Endothelial cell (in vitro differentiated cells): Measurements from ENCODE around the gene STIM2. TPM values are rescaled to one million over a fixed set of nuclear protein-coding genes. Genes with fewer than 3 reads are reported as not detected.

Source experiments
- DNase-seq: peaks from one replicate; pipeline ENCODE4 v3.0.0; 2021; ENCODE audit warnings: low spot score
- H3K27ac Mint-ChIP-seq: one replicate; pipeline ENCODE4 v1.8.0; 2021; ENCODE audit warnings: mixed read lengths, inconsistent platforms; ENCODE audit not compliant: unreplicated experiment
- H3K27me3 Mint-ChIP-seq: one replicate; pipeline ENCODE4 v1.8.0; 2021; ENCODE audit warnings: mild to moderate bottlenecking, moderate library complexity, mixed read lengths, inconsistent platforms; ENCODE audit not compliant: unreplicated experiment
- H3K36me3 Mint-ChIP-seq: one replicate; pipeline ENCODE4 v1.8.0; 2021; ENCODE audit warnings: mild to moderate bottlenecking, low read depth, mixed read lengths, inconsistent platforms; ENCODE audit not compliant: unreplicated experiment
- H3K4me1 Mint-ChIP-seq: one replicate; pipeline ENCODE4 v1.8.0; 2021; ENCODE audit warnings: mild to moderate bottlenecking, mixed read lengths, inconsistent platforms; ENCODE audit not compliant: unreplicated experiment
- H3K4me3 Mint-ChIP-seq: one replicate; pipeline ENCODE4 v1.8.0; 2021; ENCODE audit warnings: mild to moderate bottlenecking, mixed read lengths, inconsistent platforms; ENCODE audit not compliant: unreplicated experiment
- H3K9me3 Mint-ChIP-seq: one replicate; pipeline ENCODE4 v1.8.0; 2021; ENCODE audit warnings: mixed read lengths, inconsistent platforms; ENCODE audit not compliant: unreplicated experiment
- CTCF ChIP-seq: fragments of 200-600 bp; sonication (generic); IDR thresholded peaks from one replicate; pipeline ENCODE4 v1.5.0; 2021; ENCODE audit warnings: antibody characterized with exemption; ENCODE audit not compliant: unreplicated experiment
- total RNA-seq: library from RNA; stranded (reverse); fragmentation: NEBNext Ultra II Directional; extraction: Animal tissue kit (Norgen Biotek cat#: 25700); gene quantifications from one replicate; pipeline ENCODE4 v1.2.1, GENCODE V29; 2021; ENCODE audit not compliant: unreplicated experiment

The STIM2 gene
- total RNA-seq, 1 donor from 2014 or later, result 65.7 TPM

GRCh38 chr4:27005501-27005900 lies 144.9 kb downstream of the STIM2 start:
- no peak for TF ChIP-seq CTCF
- Mint-ChIP-seq H3K4me3 (no peak overlapping the region), H3K27me3 (peaks cover 2% of the 10 kb centered on the region), H3K27ac (no peak overlapping the region), H3K9me3 (no peaks in the 10 kb centered on the region), H3K36me3 (peaks cover 13% of the 10 kb centered on the region), H3K4me1 (no peaks in the 10 kb centered on the region)
- no peak for DNase-seq

GRCh38 chr4:27005905-27006590 lies 145.4 kb downstream of the STIM2 start:
- H3K27me3 Mint-ChIP-seq, result peaks cover 2% of the 10 kb centered on the region
- H3K4me3 Mint-ChIP-seq, result no peak overlapping the region
- no peak for DNase-seq

DNA sequence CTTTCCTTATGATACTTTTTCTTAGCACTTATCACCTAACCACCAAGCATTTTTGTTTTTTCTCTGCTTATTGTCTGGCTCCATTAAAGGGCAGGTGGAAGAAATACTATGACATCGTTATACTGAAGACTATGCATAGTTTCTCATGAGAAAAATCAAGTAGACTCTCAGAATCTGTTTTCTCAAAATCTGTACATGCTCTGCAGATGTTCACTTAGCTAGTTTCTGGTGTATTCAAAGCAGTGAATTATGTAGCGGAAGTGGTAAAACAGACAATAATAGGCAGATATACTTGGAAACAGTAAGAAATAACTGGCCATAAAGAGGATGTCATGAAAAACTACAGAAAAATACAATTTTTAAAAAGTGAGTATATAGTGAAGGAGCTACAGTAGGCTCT lies 146.0 kb downstream of the STIM2 start:
- no peak overlapping the region for H3K4me3 Mint-ChIP-seq
- H3K27me3 Mint-ChIP-seq, result peaks cover 2% of the 10 kb centered on the region
- peaks cover 13% of the 10 kb centered on the region for H3K36me3 Mint-ChIP-seq
- no peaks in the 10 kb centered on the region for H3K9me3 Mint-ChIP-seq
- no peak overlapping the region for H3K27ac Mint-ChIP-seq
- no peak for TF ChIP-seq CTCF
- DNase-seq, result no peak
- H3K4me1 Mint-ChIP-seq, result peaks cover under 1% of the 10 kb centered on the region

More at GRCh38 chr4:27005905-27006590, 145.4 kb downstream of the STIM2 start:
- no peaks in the 10 kb centered on the region for H3K4me1 Mint-ChIP-seq
- H3K36me3 Mint-ChIP-seq, result peaks cover 13% of the 10 kb centered on the region
- TF ChIP-seq CTCF, result no peak
- H3K27ac Mint-ChIP-seq, result no peak overlapping the region
- H3K9me3 Mint-ChIP-seq, result no peaks in the 10 kb centered on the region

- H3K4me1 Mint-ChIP-seq, result peaks cover 4% of the 10 kb centered on the region
- H3K27me3 Mint-ChIP-seq, result peaks cover 2% of the 10 kb centered on the region
- no peak overlapping the region for H3K27ac Mint-ChIP-seq
- no peaks in the 10 kb centered on the region for H3K9me3 Mint-ChIP-seq
- no peak for TF ChIP-seq CTCF
- H3K36me3 Mint-ChIP-seq, result peaks cover 13% of the 10 kb centered on the region
- H3K4me3 Mint-ChIP-seq, result no peak overlapping the region
- no peak for DNase-seq
These were observed 146.9 kb downstream of the STIM2 start for GRCh38 chr4:27007507-27007906.

DNA sequence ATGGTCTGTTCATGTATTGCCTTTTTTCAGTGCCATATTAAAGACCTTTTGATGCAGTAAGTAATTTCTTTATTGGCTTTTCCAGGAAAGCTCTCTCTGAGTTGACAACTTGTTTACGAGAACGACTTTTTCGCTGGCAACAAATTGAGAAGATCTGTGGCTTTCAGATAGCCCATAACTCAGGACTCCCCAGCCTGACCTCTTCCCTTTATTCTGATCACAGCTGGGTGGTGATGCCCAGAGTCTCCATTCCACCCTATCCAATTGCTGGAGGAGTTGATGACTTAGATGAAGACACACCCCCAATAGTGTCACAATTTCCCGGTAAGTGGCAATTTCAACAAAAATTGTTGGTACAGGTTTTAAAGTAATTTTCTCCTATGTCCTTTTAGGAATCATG lies 148.0 kb downstream of the STIM2 start:
- no peak for DNase-seq
- Mint-ChIP-seq H3K36me3 (peaks cover 10% of the 10 kb centered on the region), H3K27me3 (peaks cover 2% of the 10 kb centered on the region), H3K4me1 (peaks cover 4% of the 10 kb centered on the region), H3K4me3 (no peak overlapping the region), H3K9me3 (no peaks in the 10 kb centered on the region), H3K27ac (no peak overlapping the region)
- no peak for TF ChIP-seq CTCF
